Right lobe of liver (tissue), 6 donors: Measurements from ENCODE around the gene NAT16. TPM values are rescaled to one million over a fixed set of nuclear protein-coding genes. Genes with fewer than 3 reads are reported as not detected.
A peak's percentile ranks its signal among the peaks of the same experiment; 100 is the strongest.

ENCODE experiments used
- ATAC-seq, 4 donors: fragments of 200-7000 bp; cut with Tn5 transposase; one replicate each; pipeline ENCODE4 v1.9.1; 2020; ENCODE audit warnings: mild to moderate bottlenecking in 4 of 4, moderate library complexity in 4 of 4
- DNase-seq, 3 donors: peaks; one replicate each; pipeline ENCODE4 v3.0.0-alpha.2; 2020
- H3K27ac ChIP-seq, 3 donors: fragments of 200-600 bp; one replicate each; pipeline ENCODE4 v1.8.0; 2022
- H3K27me3 ChIP-seq, 2 donors: fragments of 200-600 bp; one replicate each; pipeline ENCODE4 v1.8.0; 2022
- H3K36me3 ChIP-seq, 4 donors: fragments of 200-600 bp; sonication (generic) in 1 of 4; one replicate each; pipeline versions ENCODE4 v1.5.1 to v1.8.0; 2017 to 2022; ENCODE audit warnings: control low read depth in 1 of 4
- H3K4me1 ChIP-seq, 4 donors: fragments of 200-600 bp; sonication (generic) in 1 of 4; one replicate each; pipeline versions ENCODE4 v1.5.1 to v1.8.0; 2017 to 2022; ENCODE audit warnings: control low read depth in 1 of 4
- H3K4me3 ChIP-seq, 3 donors: fragments of 200-600 bp; one replicate each; pipeline ENCODE4 v1.8.0; 2022
- H3K9me3 ChIP-seq, 4 donors: fragments of 200-600 bp; sonication (generic) in 1 of 4; one replicate each; pipeline versions ENCODE4 v1.5.1 to v1.8.0; 2017 to 2022; ENCODE audit warnings: control low read depth in 1 of 4
- POLR2A ChIP-seq: fragments of 450-650 bp; IDR thresholded peaks from one replicate; pipeline ENCODE4 v1.6.1; 2017; ENCODE audit warnings: antibody characterized with exemption, mild to moderate bottlenecking
- WGBS: methylation state at CpG from one replicate; pipeline ENCODE4 v1.1.6; 2018; ENCODE audit warnings: low coverage, low lambda C conversion rate; ENCODE audit not compliant: insufficient coverage; ENCODE audit errors: missing lambda C conversion rate; 5-methylcytosine and 5-hydroxymethylcytosine counted together
- intact Hi-C, 2 donors: fragments of 100-400 bp; cut with DNase I; formaldehyde crosslinking; loops; one replicate each; pipeline versions ENCODE4 v1.11.2 to v1.14.1; 2022
- total RNA-seq, 6 experiments: library from RNA; depleted of rRNA in 2 of 6; stranded (reverse); fragments of >200 nt in 2 of 6; fragmentation: NEBNext Ultra II Directional in 3 of 6; extraction: Animal tissue kit (Norgen Biotek cat#: 25700) in 3 of 6; gene quantifications; one replicate each; pipeline versions ENCODE4 v1.1.0 to v1.2.4, GENCODE V29; 2016 to 2023
- TF ChIP-seq, protein P1 (sequence below), 4 donors: fragments of 200-600 bp in 3 of 4; fragments of 450-650 bp in 1 of 4; IDR thresholded peaks; one replicate each; pipeline versions ENCODE4 v1.5.1 to v1.8.0; 2016 to 2022; ENCODE audit warnings: antibody characterized with exemption in 4 of 4, mild to moderate bottlenecking in 2 of 4
- donor health status: DM: no; HTN: yes; CAD: no.
- donor health status: DM: no; HTN: no; CAD: no.
- donor health status: DM: no; HTN: no; CAD: no.
- donor health status: DM: no; HTN: yes; CAD: no.
- donor health status: DM: no; HTN: yes; CAD: no.

Gene NAT16
- total RNA-seq, 6 experiments from 2014 or later = not detected

DNA sequence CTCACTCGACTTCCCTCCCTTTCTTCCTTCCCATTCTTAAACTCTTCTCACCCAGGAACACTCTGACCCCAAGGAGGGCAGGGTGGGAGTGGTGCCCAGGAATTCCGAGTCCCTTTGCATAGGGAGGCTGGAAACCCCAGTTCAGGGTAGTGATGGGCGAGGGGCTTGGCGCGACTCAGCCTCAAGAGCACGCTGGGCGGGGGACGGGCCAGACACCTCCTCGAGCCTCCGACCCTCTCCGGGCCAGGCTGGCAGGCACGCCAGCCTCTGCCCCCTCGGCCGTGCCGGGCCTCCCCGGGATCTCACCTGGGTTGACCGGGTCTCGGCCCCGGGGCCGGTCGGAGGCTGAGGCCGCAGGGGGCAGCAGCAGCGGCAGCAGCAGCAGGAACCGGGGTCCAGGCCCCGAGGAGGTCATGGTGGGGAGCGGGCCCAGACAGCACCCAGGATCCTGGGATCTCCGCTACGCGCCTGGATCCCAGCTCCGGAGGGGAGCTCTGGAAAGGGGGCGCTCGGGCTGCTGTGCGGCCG lies 36.8 kb upstream of the NAT16 start:
- ATAC-seq (peak in 1 of 4 donors; percentile 0), DNase-seq (no peak)
- intact Hi-C loops = no loop called here
- TF ChIP-seq POLR2A = no peak
- TF ChIP-seq, protein P1, sequence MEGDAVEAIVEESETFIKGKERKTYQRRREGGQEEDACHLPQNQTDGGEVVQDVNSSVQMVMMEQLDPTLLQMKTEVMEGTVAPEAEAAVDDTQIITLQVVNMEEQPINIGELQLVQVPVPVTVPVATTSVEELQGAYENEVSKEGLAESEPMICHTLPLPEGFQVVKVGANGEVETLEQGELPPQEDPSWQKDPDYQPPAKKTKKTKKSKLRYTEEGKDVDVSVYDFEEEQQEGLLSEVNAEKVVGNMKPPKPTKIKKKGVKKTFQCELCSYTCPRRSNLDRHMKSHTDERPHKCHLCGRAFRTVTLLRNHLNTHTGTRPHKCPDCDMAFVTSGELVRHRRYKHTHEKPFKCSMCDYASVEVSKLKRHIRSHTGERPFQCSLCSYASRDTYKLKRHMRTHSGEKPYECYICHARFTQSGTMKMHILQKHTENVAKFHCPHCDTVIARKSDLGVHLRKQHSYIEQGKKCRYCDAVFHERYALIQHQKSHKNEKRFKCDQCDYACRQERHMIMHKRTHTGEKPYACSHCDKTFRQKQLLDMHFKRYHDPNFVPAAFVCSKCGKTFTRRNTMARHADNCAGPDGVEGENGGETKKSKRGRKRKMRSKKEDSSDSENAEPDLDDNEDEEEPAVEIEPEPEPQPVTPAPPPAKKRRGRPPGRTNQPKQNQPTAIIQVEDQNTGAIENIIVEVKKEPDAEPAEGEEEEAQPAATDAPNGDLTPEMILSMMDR (IDR thresholded peaks at IDR 0.05) = no peak
- Histone ChIP-seq H3K36me3 (peaks cover 0 to 10% (median 5%) of the 10 kb centered on the region in 4 donors), H3K27ac (peak overlapping the region; percentile 89 to 95 (median 90)), H3K4me3 (peak overlapping the region; percentile 82 to 97 (median 85)), H3K27me3 (no peaks in the 10 kb centered on the region), H3K9me3 (no peaks in the 10 kb centered on the region), H3K4me1 (peaks cover 0 to 44% (median 7%) of the 10 kb centered on the region in 4 donors)
- WGBS = 0% methylated on average over 6 of the region's 34 CpGs

DNA sequence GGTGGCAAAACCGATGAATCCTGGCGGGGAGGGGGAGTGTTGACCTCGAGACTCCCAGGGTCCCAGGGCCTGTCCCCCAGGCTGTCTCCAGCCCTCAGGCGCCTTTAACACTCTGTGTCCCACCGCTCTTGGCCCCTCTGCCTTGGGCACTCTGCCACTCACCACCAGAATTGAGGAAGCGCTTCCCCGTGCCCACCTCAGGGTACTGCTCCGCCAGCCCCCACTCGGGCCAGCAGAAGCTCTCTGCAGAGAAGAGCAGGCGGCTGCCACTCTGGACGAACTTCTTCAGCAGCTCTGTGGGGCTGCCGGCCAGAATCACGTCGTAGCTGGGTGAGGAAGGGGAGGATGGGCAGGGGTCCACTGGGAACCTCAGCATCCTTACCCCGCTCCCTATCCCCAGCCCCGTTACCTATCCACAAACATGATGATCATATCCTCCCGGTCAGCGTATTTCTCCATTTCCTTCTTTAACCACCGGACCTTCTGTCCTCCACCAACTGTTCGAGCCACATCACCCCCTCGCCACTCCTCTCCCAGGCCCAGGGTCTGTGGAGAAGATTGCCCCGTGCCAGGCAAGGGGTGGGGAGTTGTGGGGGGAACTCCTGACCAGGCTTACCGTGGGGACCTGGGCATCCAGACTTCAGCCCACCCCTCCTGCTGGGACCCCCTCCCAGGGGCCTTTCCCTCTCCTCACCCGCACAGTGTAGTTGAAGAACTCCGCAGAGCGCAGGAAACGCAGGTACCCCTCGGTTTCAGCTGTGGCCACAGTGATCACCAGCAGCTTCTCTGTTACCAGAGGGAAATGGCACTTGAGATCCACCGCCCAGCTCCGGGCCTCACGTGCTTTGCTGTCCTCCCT lies 36.1 kb upstream of the NAT16 start:
- DNase-seq (no peak), ATAC-seq (no peak)
- TF ChIP-seq, protein P1 (IDR thresholded peaks at IDR 0.05) = no peak
- TF ChIP-seq POLR2A = no peak
- H3K4me1 ChIP-seq = peaks cover 0 to 39% (median 6%) of the 10 kb centered on the region in 4 donors
- 47% methylated on average over 15 of the region's 31 CpGs for WGBS
- no peaks in the 10 kb centered on the region for H3K9me3 ChIP-seq
- peaks cover 0 to 15% (median 9%) of the 10 kb centered on the region in 4 donors for H3K36me3 ChIP-seq
- intact Hi-C loops = no loop called here
- H3K27ac ChIP-seq = peak overlapping the region; percentile 89 to 95 (median 90)
- H3K27me3 ChIP-seq = no peaks in the 10 kb centered on the region
- peak overlapping the region; percentile 82 to 97 (median 85) for H3K4me3 ChIP-seq

DNA sequence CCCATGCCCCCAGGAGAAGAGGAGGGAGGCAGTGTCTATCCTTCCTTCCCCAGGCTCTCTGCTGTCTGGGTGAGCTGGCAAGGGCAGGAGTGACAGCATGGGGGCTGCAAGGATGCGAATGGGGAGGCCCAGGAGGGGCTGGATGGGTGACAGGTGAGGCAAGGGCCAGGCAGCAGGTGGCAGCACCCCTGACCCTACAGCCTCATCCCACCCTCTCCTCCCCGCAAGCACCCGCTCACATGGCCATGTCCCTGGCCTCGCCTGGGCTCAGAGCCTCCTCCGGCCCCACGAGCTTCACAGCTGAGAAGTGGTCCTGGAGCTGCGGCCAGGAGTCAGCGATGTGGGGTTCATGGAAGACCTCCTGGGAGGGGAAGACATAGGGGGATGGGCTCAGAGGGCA lies 31.9 kb upstream of the NAT16 start:
- Histone ChIP-seq H3K27me3 (no peaks in the 10 kb centered on the region), H3K36me3 (peaks cover 0 to 47% (median 19%) of the 10 kb centered on the region in 4 donors), H3K4me1 (peaks cover 0 to 23% (median 0%) of the 10 kb centered on the region in 4 donors), H3K9me3 (no peaks in the 10 kb centered on the region), H3K4me3 (no peak overlapping the region), H3K27ac (no peak overlapping the region)
- no CpG with 5 or more reads among the region's 8 CpGs for WGBS
- intact Hi-C loops = no loop called here
- no peak for DNase-seq
- TF ChIP-seq POLR2A = no peak
- TF ChIP-seq, protein P1 (IDR thresholded peaks at IDR 0.05) = no peak
- no peak for ATAC-seq

GRCh38 chr7:101211501-101211900 lies 31.4 kb upstream of the NAT16 start:
- no peak for DNase-seq
- intact Hi-C loops = no loop called here
- WGBS = 70% methylated on average over 2 of the region's 24 CpGs
- Histone ChIP-seq H3K27me3 (no peaks in the 10 kb centered on the region), H3K27ac (no peak overlapping the region), H3K36me3 (peaks cover 0 to 47% (median 19%) of the 10 kb centered on the region in 4 donors), H3K4me1 (peaks cover 0 to 19% (median 0%) of the 10 kb centered on the region in 4 donors), H3K4me3 (no peak overlapping the region), H3K9me3 (no peaks in the 10 kb centered on the region)
- no peak for TF ChIP-seq POLR2A
- TF ChIP-seq, protein P1 (IDR thresholded peaks at IDR 0.05) = no peak
- ATAC-seq = peak in 1 of 4 donors; percentile 3
